Immature natural killer cell (primary cell): ENCODE results near the gene AFF2. TPM values are rescaled to one million over a fixed set of nuclear protein-coding genes. Genes with fewer than 3 reads are reported as not detected.

Experiments
- DNase-seq, 3 donors: peaks; one replicate each; pipeline ENCODE4 v3.0.0; 2022; ENCODE audit warnings: mixed read lengths in 1 of 3
- H3K27ac Mint-ChIP-seq, 6 donors: one replicate each; pipeline ENCODE4 v1.8.0; 2020; ENCODE audit warnings: mixed read lengths in 6 of 6, mild to moderate bottlenecking in 5 of 6, inconsistent platforms in 4 of 6, moderate library complexity in 3 of 6
- H3K27me3 Mint-ChIP-seq, 3 donors: one replicate each; pipeline ENCODE4 v1.8.0; 2020 to 2021; ENCODE audit warnings: low read depth in 3 of 3, mild to moderate bottlenecking in 3 of 3, mixed read lengths in 3 of 3, moderate library complexity in 3 of 3, inconsistent platforms in 1 of 3
- H3K36me3 Mint-ChIP-seq, 3 donors: one replicate each; pipeline ENCODE4 v1.8.0; 2020; ENCODE audit warnings: mixed read lengths in 3 of 3, inconsistent platforms in 2 of 3, mild to moderate bottlenecking in 2 of 3
- H3K4me1 Mint-ChIP-seq, 2 donors: one replicate each; pipeline ENCODE4 v1.8.0; 2020; ENCODE audit warnings: inconsistent platforms in 2 of 2, mild to moderate bottlenecking in 2 of 2, mixed read lengths in 2 of 2, moderate library complexity in 1 of 2
- H3K4me3 Mint-ChIP-seq, 5 donors: one replicate each; pipeline ENCODE4 v1.8.0; 2020; ENCODE audit warnings: mild to moderate bottlenecking in 5 of 5, mixed read lengths in 5 of 5, inconsistent platforms in 3 of 5, moderate library complexity in 3 of 5
- H3K9me3 Mint-ChIP-seq, 6 donors: one replicate each; pipeline ENCODE4 v1.8.0; 2020; ENCODE audit warnings: mild to moderate bottlenecking in 6 of 6, mixed read lengths in 6 of 6, inconsistent platforms in 4 of 6, moderate library complexity in 3 of 6
- polyA plus RNA-seq, 3 donors: library from polyadenylated mRNA; unstranded; fragments of 300-500 nt; fragmentation: Illumina TruSeq; gene quantifications; one replicate each; pipeline ENCODE4 v1.2.3, GENCODE V29; 2021

The AFF2 gene
- polyA plus RNA-seq, 3 donors from 2014 or later = not detected

GRCh38 chrX:148612431-148612830 lies 112.0 kb downstream of the AFF2 start:
- Mint-ChIP-seq H3K36me3 (peaks cover 0 to 3% (median 0%) of the 10 kb centered on the region in 3 donors), H3K4me1 (no peaks in the 10 kb centered on the region), H3K4me3 (no peak overlapping the region), H3K27ac (no peak overlapping the region), H3K27me3 (peaks cover 0 to 2% (median 0%) of the 10 kb centered on the region in 3 donors), H3K9me3 (peaks cover 0 to 2% (median 0%) of the 10 kb centered on the region in 6 donors)
- DNase-seq = no peak

- peaks cover 0 to 2% (median 0%) of the 10 kb centered on the region in 6 donors for H3K9me3 Mint-ChIP-seq
- no peak overlapping the region for H3K4me3 Mint-ChIP-seq
- no peak for DNase-seq
- peaks cover 0 to 3% (median 0%) of the 10 kb centered on the region in 3 donors for H3K36me3 Mint-ChIP-seq
- peaks cover 0 to 2% (median 0%) of the 10 kb centered on the region in 3 donors for H3K27me3 Mint-ChIP-seq
- no peaks in the 10 kb centered on the region for H3K4me1 Mint-ChIP-seq
- no peak overlapping the region for H3K27ac Mint-ChIP-seq
Measured at GRCh38 chrX:148613636-148614035, 113.2 kb downstream of the AFF2 start.

GRCh38 chrX:148615491-148615890 lies 115.1 kb downstream of the AFF2 start:
- Mint-ChIP-seq H3K4me3 (no peak overlapping the region), H3K9me3 (peaks cover 0 to 2% (median 0%) of the 10 kb centered on the region in 6 donors), H3K27me3 (peaks cover 0 to 2% (median 0%) of the 10 kb centered on the region in 3 donors), H3K27ac (no peak overlapping the region), H3K36me3 (peaks cover 0 to 3% (median 0%) of the 10 kb centered on the region in 3 donors), H3K4me1 (no peaks in the 10 kb centered on the region)
- no peak for DNase-seq

- Mint-ChIP-seq H3K9me3 (no peaks in the 10 kb centered on the region), H3K27me3 (peaks cover 0 to 2% (median 0%) of the 10 kb centered on the region in 3 donors), H3K27ac (no peak overlapping the region), H3K4me3 (no peak overlapping the region), H3K36me3 (peaks cover 0 to 3% (median 0%) of the 10 kb centered on the region in 3 donors), H3K4me1 (no peaks in the 10 kb centered on the region)
- no peak for DNase-seq
Measured at GRCh38 chrX:148618470-148619445, 118.3 kb downstream of the AFF2 start.

GRCh38 chrX:148620023-148620422 lies 119.6 kb downstream of the AFF2 start:
- Mint-ChIP-seq H3K27ac (no peak overlapping the region), H3K4me3 (no peak overlapping the region), H3K36me3 (no peaks in the 10 kb centered on the region), H3K4me1 (no peaks in the 10 kb centered on the region), H3K27me3 (peaks cover 0 to 2% (median 0%) of the 10 kb centered on the region in 3 donors), H3K9me3 (no peaks in the 10 kb centered on the region)
- DNase-seq = no peak

GRCh38 chrX:148624951-148625474 lies 124.6 kb downstream of the AFF2 start:
- H3K27me3 Mint-ChIP-seq = peaks cover 0 to under 1% (median 0%) of the 10 kb centered on the region in 3 donors
- H3K9me3 Mint-ChIP-seq = no peaks in the 10 kb centered on the region
- H3K36me3 Mint-ChIP-seq = no peaks in the 10 kb centered on the region
- no peak for DNase-seq
- no peak overlapping the region for H3K4me3 Mint-ChIP-seq
- H3K27ac Mint-ChIP-seq = no peak overlapping the region
- H3K4me1 Mint-ChIP-seq = no peaks in the 10 kb centered on the region

GRCh38 chrX:148628621-148629020 lies 128.2 kb downstream of the AFF2 start:
- H3K4me3 Mint-ChIP-seq = no peak overlapping the region
- no peaks in the 10 kb centered on the region for H3K9me3 Mint-ChIP-seq
- H3K4me1 Mint-ChIP-seq = no peaks in the 10 kb centered on the region
- no peak overlapping the region for H3K27ac Mint-ChIP-seq
- no peak for DNase-seq
- no peaks in the 10 kb centered on the region for H3K36me3 Mint-ChIP-seq
- peaks cover 0 to 2% (median 0%) of the 10 kb centered on the region in 3 donors for H3K27me3 Mint-ChIP-seq

GRCh38 chrX:148629434-148629833 lies 129.0 kb downstream of the AFF2 start:
- no peaks in the 10 kb centered on the region for H3K4me1 Mint-ChIP-seq
- peaks cover 0 to 2% (median 0%) of the 10 kb centered on the region in 3 donors for H3K27me3 Mint-ChIP-seq
- no peaks in the 10 kb centered on the region for H3K36me3 Mint-ChIP-seq
- DNase-seq = no peak
- H3K4me3 Mint-ChIP-seq = no peak overlapping the region
- no peaks in the 10 kb centered on the region for H3K9me3 Mint-ChIP-seq
- H3K27ac Mint-ChIP-seq = no peak overlapping the region

GRCh38 chrX:148632444-148632843 lies 132.0 kb downstream of the AFF2 start:
- Mint-ChIP-seq H3K4me3 (no peak overlapping the region), H3K9me3 (peaks cover 0 to 2% (median 0%) of the 10 kb centered on the region in 6 donors), H3K27ac (no peak overlapping the region), H3K36me3 (no peaks in the 10 kb centered on the region), H3K4me1 (no peaks in the 10 kb centered on the region), H3K27me3 (peaks cover 0 to 2% (median 0%) of the 10 kb centered on the region in 3 donors)
- no peak for DNase-seq

GRCh38 chrX:148633218-148633908 lies 132.9 kb downstream of the AFF2 start:
- H3K36me3 Mint-ChIP-seq = no peaks in the 10 kb centered on the region
- no peak overlapping the region for H3K4me3 Mint-ChIP-seq
- peaks cover 0 to 2% (median under 1%) of the 10 kb centered on the region in 3 donors for H3K27me3 Mint-ChIP-seq
- no peak for DNase-seq
- peaks cover 0 to 2% (median 0%) of the 10 kb centered on the region in 6 donors for H3K9me3 Mint-ChIP-seq
- H3K4me1 Mint-ChIP-seq = no peaks in the 10 kb centered on the region
- no peak overlapping the region for H3K27ac Mint-ChIP-seq

- Mint-ChIP-seq H3K4me1 (no peaks in the 10 kb centered on the region), H3K36me3 (no peaks in the 10 kb centered on the region), H3K27ac (no peak overlapping the region), H3K4me3 (no peak overlapping the region), H3K27me3 (peaks cover 0 to 4% (median 2%) of the 10 kb centered on the region in 3 donors), H3K9me3 (peaks cover 0 to 2% (median 0%) of the 10 kb centered on the region in 6 donors)
- DNase-seq = no peak
Measured at GRCh38 chrX:148634591-148634990, 134.2 kb downstream of the AFF2 start.

GRCh38 chrX:148643460-148643859 lies 143.0 kb downstream of the AFF2 start:
- Mint-ChIP-seq H3K4me3 (no peak overlapping the region), H3K9me3 (peaks cover 0 to 2% (median 0%) of the 10 kb centered on the region in 6 donors), H3K36me3 (no peaks in the 10 kb centered on the region), H3K27me3 (peaks cover under 1 to 2% (median 1%) of the 10 kb centered on the region in 3 donors), H3K4me1 (no peaks in the 10 kb centered on the region), H3K27ac (no peak overlapping the region)
- DNase-seq = no peak

GRCh38 chrX:148647651-148648050 lies 147.2 kb downstream of the AFF2 start:
- H3K27ac Mint-ChIP-seq = no peak overlapping the region
- no peaks in the 10 kb centered on the region for H3K36me3 Mint-ChIP-seq
- peaks cover 0 to 2% (median 0%) of the 10 kb centered on the region in 3 donors for H3K27me3 Mint-ChIP-seq
- peaks cover 0 to 2% (median 0%) of the 10 kb centered on the region in 6 donors for H3K9me3 Mint-ChIP-seq
- H3K4me3 Mint-ChIP-seq = no peak overlapping the region
- DNase-seq = no peak
- H3K4me1 Mint-ChIP-seq = no peaks in the 10 kb centered on the region
